HepG2 (cell line): Measurements from ENCODE around the gene ZDHHC14. TPM values are rescaled to one million over a fixed set of nuclear protein-coding genes. Genes with fewer than 3 reads are reported as not detected.
A peak's percentile ranks its signal among the peaks of the same experiment; 100 is the strongest.

Experiments
- CAMTA2 ChIP-seq: sonication (generic); formaldehyde crosslinking; IDR thresholded peaks from 2 replicates; pipeline ENCODE4 v1.4.0; 2020; ENCODE audit warnings: mild to moderate bottlenecking, missing genetic modification reagents, borderline replicate concordance
- CTCF ChIP-seq: sonication (generic); formaldehyde crosslinking; IDR thresholded peaks from 2 replicates; pipeline ENCODE4 v1.5.0; 2020; ENCODE audit warnings: mild to moderate bottlenecking, missing genetic modification reagents, moderate library complexity
- ELF3 ChIP-seq: IDR thresholded peaks from 2 replicates; pipeline ENCODE4 v1.6.1; 2016; ENCODE audit warnings: missing genetic modification reagents, missing compliant biosample characterization
- FOXC1 ChIP-seq: sonication (generic); formaldehyde crosslinking; IDR thresholded peaks from 2 replicates; pipeline ENCODE4 v1.8.0; 2022; ENCODE audit warnings: mild to moderate bottlenecking, missing genetic modification reagents, borderline replicate concordance
- GTF2F1 ChIP-seq: fragments of 150-350 bp; IDR thresholded peaks from 2 replicates; pipeline ENCODE4 v1.6.1; 2014; ENCODE audit warnings: low read length
- HMGXB4 ChIP-seq, 2 experiments: sonication (generic) in 1 of 2; formaldehyde crosslinking in 1 of 2; IDR thresholded peaks; 2 replicates each; pipeline versions ENCODE4 v1.4.0 to v1.6.1; 2018 to 2020; ENCODE audit warnings: missing genetic modification reagents in 2 of 2, borderline replicate concordance in 1 of 2, low read depth in 1 of 2, mild to moderate bottlenecking in 1 of 2, missing biosample characterization in 1 of 2
- HNF1B ChIP-seq: sonication (generic); formaldehyde crosslinking; IDR thresholded peaks from 2 replicates; pipeline ENCODE4 v1.5.1; 2020; ENCODE audit warnings: mild to moderate bottlenecking, moderate library complexity, missing genetic modification reagents
- MTERF4 ChIP-seq: sonication (generic); formaldehyde crosslinking; IDR thresholded peaks from 2 replicates; pipeline ENCODE4 v1.8.0; 2023; ENCODE audit warnings: mild to moderate bottlenecking, missing genetic modification reagents
- NCOA1 ChIP-seq: sonication (generic); formaldehyde crosslinking; IDR thresholded peaks from 2 replicates; pipeline ENCODE4 v1.9.0; 2021; ENCODE audit warnings: missing genetic modification reagents
- RXRB ChIP-seq: IDR thresholded peaks from 2 replicates; pipeline ENCODE4 v1.6.1; 2016; ENCODE audit warnings: borderline replicate concordance, missing genetic modification reagents, missing compliant biosample characterization
- SMC3 ChIP-seq: IDR thresholded peaks from 2 replicates; pipeline ENCODE4 v1.6.1; 2011; ENCODE audit warnings: low read length, improper control_type of control experiment
- STAG1 ChIP-seq: sonication (generic); formaldehyde crosslinking; IDR thresholded peaks from 2 replicates; pipeline ENCODE4 v1.4.0; 2020; ENCODE audit warnings: missing genetic modification reagents
- ZBTB39 ChIP-seq: sonication (generic); formaldehyde crosslinking; IDR thresholded peaks from 2 replicates; pipeline ENCODE4 v1.5.0; 2020; ENCODE audit warnings: missing genetic modification reagents
- ZFX ChIP-seq: sonication (generic); formaldehyde crosslinking; IDR thresholded peaks from 2 replicates; pipeline ENCODE4 v1.4.0; 2020; ENCODE audit warnings: mild to moderate bottlenecking, low read depth, missing genetic modification reagents, moderate library complexity
- ZNF205 ChIP-seq: IDR thresholded peaks from 2 replicates; pipeline ENCODE4 v1.6.1; 2018; ENCODE audit warnings: missing biosample characterization, missing genetic modification reagents
- ZNF362 ChIP-seq: sonication (generic); formaldehyde crosslinking; IDR thresholded peaks from 2 replicates; pipeline ENCODE4 v1.4.0; 2020; ENCODE audit warnings: missing genetic modification reagents, mild to moderate bottlenecking, borderline replicate concordance
- ZNF530 ChIP-seq: sonication (generic); formaldehyde crosslinking; IDR thresholded peaks from 2 replicates; pipeline ENCODE4 v1.5.0; 2020; ENCODE audit warnings: low read depth, mild to moderate bottlenecking, missing genetic modification reagents
- ZNF550 ChIP-seq: sonication (generic); formaldehyde crosslinking; IDR thresholded peaks from 2 replicates; pipeline ENCODE4 v1.4.0; 2020; ENCODE audit warnings: mild to moderate bottlenecking, missing genetic modification reagents, borderline replicate concordance
- polyA plus RNA-seq, 8 experiments: library from polyadenylated mRNA; depleted of rRNA in 3 of 8; stranded (reverse) in 7 of 8; unstranded in 1 of 8; fragments of >200 nt; fragmentation: Illumina TruSeq in 4 of 8; extraction: Trizol in 4 of 8; gene quantifications; 2 replicates each; pipeline versions ENCODE4 v1.2.1 to v1.2.3, GENCODE V29; 2011 to 2016; ENCODE audit warnings: low read depth in 4 of 8, missing spikeins in 1 of 8, mixed read lengths in 1 of 8; ENCODE audit not compliant: insufficient read depth in 1 of 8
- total RNA-seq, 5 experiments: library from RNA; depleted of rRNA; stranded (reverse); fragments of >200 nt; fragmentation: Illumina TruSeq; extraction: Trizol; gene quantifications; 2 replicates each; pipeline ENCODE4 v1.2.3, GENCODE V29; 2016; ENCODE audit warnings: low read depth in 1 of 5

The ZDHHC14 gene
- total and polyA plus RNA-seq, 2 of the 13 experiments (the other 11 are each of a cell fraction or from before 2014, with no cell fraction given), result 3.7 to 9.5 TPM

- TF ChIP-seq ZNF362 (no peak), CTCF (CRISPR knock-in tag) (peak; percentile 81), ZNF550 (CRISPR knock-in tag) (no peak), ZNF530 (CRISPR knock-in tag) (no peak), NCOA1 (CRISPR knock-in tag) (no peak), GTF2F1 (no peak), HMGXB4 (CRISPR knock-in tag; IDR thresholded peaks at IDR 0.05; ENCODE audit: borderline replicate concordance in 1 of 2, low read depth in 1 of 2) (peak in 1 of 2 experiments; percentile 41; a peak in 1 of 4 replicates), ZNF205 (CRISPR knock-in tag) (no peak), MTERF4 (CRISPR knock-in tag) (0 out of 2 replicates have a peak, but pooled peaks have one; percentile 4), ELF3 (CRISPR knock-in tag) (0 out of 2 replicates have a peak, but pooled peaks have one; percentile 14), STAG1 (peak; percentile 93), ZBTB39 (CRISPR knock-in tag) (peak; percentile 21; the same call in 1 of the 2 replicates), HNF1B (CRISPR knock-in tag) (peak; percentile 73; the same call in 1 of the 2 replicates), SMC3 (peak; percentile 55; the same call in 1 of the 2 replicates), CAMTA2 (no peak), ZFX (CRISPR knock-in tag) (0 out of 2 replicates have a peak, but pooled peaks have one; percentile 6), RXRB (CRISPR knock-in tag) (peak; percentile 16; the same call in 1 of the 2 replicates), FOXC1 (CRISPR knock-in tag) (no peak)
These were observed 41.6 kb upstream of the ZDHHC14 start (continued) for GRCh38 chr6:157339432-157339831.
